GM18907 (cell line): Measurements from ENCODE around the gene CYP26C1.

Experiments
- ATAC-seq: cut with Tn5 transposase; IDR thresholded peaks from one replicate; pipeline ENCODE4 v1.9.1; 2021; ENCODE audit warnings: mild to moderate bottlenecking, moderate library complexity; ENCODE audit not compliant: unreplicated experiment

The CYP26C1 gene

DNA sequence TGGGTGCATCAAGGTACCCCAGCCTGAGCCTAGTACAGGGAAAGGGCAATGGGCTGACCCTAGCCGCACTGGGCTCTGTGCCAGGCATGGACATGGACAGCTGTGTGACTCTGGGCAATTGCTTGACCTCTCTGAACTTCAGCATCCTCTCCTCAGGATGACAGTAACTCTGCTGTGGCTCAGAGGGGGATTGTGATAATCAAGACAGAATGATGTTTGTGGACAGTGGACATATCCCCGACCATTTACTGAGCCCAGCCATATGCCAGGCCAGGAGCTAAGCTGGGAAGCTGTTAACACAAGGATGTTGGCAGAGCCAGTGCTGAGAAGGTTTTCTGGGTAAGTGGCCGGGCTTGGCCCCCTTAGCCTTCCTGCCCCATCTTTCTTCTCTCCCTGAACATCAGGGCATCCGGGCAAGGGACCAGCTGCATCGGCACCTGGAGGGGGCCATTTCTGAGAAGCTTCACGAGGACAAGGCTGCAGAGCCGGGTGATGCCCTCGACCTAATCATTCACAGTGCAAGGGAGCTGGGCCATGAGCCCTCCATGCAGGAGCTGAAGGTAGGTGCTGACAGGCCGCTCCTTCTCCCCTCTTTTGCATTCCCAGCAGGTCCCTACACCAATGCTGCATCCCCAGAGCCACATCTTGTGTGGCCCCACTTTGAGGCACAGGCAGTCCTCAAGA lies 3.5 kb downstream of the CYP26C1 start:
- ATAC-seq = no peak

- no peak for ATAC-seq
Observed at GRCh38 chr10:93064874-93065660, 4.5 kb downstream of the CYP26C1 start.

DNA sequence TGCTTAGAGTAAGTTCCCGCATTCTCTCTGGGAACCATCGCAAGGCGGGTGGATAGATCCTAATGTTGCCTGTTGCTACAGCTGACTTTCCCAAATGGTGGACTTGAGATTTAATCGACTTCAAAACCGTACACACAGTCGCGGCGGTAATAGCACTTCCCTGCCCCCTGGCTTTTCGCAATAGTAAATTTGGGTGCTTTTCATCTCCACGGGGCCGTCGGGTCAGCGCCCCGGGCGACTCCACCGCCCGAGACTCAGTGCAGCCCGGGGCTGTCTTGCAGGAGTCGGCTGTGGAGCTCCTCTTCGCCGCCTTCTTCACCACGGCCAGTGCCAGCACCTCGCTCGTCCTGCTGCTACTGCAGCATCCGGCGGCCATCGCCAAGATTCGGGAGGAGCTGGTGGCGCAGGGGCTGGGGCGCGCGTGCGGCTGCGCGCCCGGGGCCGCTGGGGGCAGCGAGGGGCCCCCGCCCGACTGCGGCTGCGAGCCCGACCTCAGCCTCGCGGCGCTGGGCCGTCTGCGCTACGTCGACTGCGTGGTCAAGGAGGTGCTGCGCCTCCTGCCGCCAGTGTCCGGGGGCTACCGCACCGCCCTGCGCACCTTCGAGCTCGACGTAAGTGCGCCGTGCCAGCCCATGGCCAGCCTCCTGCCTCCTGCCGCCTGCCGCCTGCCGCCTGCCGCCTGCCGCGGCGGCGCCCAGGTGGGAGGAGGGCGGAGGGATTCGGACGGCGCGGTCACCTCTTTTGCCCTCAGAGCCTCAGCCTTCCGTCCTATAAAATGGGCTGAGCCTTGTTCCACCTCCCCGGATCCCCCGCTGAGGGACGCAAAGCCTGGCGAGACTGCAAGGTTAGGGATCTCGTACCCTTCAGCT lies 5.3 kb downstream of the CYP26C1 start:
- no peak for ATAC-seq

DNA sequence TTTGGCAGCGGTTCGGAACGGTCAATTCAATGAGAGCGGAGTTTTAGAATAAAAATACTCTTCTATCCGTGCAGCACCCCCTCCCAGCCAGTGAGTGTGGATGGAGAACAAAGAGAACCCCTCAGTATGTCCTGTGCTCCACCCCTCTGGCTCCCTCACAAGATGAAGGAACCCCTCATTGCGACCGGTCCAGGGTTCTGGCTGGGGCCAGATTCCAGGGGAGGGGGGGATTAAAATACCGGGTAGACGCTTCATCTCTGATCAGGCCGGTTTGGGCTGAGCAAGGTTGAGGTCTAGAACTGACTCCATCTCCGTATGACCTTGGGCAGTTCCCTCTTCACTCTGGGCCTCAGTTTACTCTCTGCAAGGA lies 5.9 kb downstream of the CYP26C1 start:
- ATAC-seq = no peak

GRCh38 chr10:93067443-93068365 lies 7.1 kb downstream of the CYP26C1 start:
- ATAC-seq = no peak

GRCh38 chr10:93068411-93069244 lies 8.0 kb downstream of the CYP26C1 start:
- ATAC-seq = no peak

DNA sequence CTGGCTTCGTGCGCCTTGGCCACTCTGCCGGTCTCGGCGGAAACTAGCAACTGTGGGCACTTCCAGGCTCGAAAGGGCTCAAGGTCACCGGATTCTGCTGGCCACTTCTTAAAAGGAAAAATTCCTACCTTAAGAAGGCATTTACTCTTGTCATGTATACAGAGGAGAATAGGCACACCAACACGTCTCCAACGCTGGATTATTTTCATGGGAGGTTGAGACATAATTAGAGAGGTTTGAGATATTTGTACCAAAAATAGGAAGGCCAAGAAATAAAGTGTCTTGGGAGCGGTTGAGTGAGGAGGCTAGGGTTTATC lies 8.6 kb downstream of the CYP26C1 start:
- no peak for ATAC-seq

- ATAC-seq = no peak
Observed at GRCh38 chr10:93070378-93071176, 10.0 kb downstream of the CYP26C1 start.

DNA sequence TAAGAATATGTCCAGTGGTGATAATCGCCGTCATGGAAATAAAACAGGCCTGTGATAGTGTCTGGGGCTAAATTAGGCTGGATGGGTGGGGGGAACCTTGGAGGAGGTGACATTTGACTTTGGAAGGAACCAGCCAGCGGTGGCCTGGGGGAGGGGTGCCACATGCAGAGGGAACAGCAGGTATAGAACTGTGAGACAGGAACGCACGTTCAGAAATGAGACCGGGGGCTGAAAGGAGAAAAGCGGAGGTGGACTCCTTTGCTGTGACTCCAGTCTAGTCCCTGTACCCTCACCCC lies 10.5 kb downstream of the CYP26C1 start:
- ATAC-seq = no peak

- no peak for ATAC-seq
Observed at GRCh38 chr10:93071674-93072224, 11.2 kb downstream of the CYP26C1 start.

- ATAC-seq = no peak
Observed at GRCh38 chr10:93072225-93072712, 11.7 kb downstream of the CYP26C1 start.

- no peak for ATAC-seq
Observed at GRCh38 chr10:93072713-93073538, 12.3 kb downstream of the CYP26C1 start.

DNA sequence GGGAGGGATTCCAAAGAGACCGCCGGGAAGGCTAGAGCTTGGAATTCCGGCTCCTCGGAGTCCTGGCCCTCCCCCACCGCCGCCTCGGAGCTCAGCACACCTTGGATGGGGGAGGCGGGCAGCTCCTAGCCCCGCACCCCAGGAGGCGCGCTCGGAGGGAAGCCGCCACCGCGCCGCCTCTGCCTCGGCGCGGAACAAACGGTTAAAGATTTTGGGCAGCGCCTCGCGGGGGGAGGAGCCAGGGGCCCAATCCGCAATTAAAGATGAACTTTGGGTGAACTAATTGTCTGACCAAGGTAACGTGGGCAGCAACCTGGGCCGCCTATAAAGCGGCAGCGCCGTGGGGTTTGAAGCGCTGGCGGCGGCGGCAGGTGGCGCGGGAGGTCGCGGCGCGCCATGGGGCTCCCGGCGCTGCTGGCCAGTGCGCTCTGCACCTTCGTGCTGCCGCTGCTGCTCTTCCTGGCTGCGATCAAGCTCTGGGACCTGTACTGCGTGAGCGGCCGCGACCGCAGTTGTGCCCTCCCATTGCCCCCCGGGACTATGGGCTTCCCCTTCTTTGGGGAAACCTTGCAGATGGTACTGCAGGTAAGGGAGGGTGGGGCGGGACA lies 13.0 kb downstream of the CYP26C1 start, which contains the start of gene CYP26A1:
Gene CYP26A1 (plus strand): TSS at position 355 of the 608 bp plus-strand sequence. CDS start 42 bp downstream, at position 397.
- ATAC-seq = no peak

- no peak for ATAC-seq
Observed at GRCh38 chr10:93074147-93074596, 13.6 kb downstream of the CYP26C1 start.

DNA sequence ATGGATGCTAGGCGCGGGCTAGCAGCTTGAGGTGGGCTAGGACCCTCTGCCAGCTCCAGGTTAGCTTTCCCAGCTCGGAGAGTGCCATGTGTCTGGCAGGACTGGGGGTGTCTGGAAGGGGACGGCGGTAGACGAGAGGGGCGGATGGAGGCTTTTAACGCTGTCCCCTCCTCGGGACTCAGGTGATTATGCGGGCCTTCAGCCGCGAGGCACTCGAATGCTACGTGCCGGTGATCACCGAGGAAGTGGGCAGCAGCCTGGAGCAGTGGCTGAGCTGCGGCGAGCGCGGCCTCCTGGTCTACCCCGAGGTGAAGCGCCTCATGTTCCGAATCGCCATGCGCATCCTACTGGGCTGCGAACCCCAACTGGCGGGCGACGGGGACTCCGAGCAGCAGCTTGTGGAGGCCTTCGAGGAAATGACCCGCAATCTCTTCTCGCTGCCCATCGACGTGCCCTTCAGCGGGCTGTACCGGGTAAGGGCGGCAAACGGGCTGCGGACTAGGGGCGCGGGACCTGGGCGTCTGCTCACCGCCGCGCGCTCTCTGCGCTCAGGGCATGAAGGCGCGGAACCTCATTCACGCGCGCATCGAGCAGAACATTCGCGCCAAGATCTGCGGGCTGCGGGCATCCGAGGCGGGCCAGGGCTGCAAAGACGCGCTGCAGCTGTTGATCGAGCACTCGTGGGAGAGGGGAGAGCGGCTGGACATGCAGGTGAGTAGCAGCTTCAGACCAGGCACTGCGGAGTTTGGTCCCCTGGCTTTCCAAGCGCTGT lies 14.2 kb downstream of the CYP26C1 start:
- no peak for ATAC-seq
